HG03432 (cell line): Measurements from ENCODE around the gene SH3PXD2A.
A peak's percentile ranks its signal among the peaks of the same experiment; 100 is the strongest.
"Not testable (repeated sequence)": the region's sequence is repeated elsewhere in the genome, so short reads cannot be mapped to it uniquely, and the experiment has no call there.

Experiments used
- ATAC-seq: cut with Tn5 transposase; IDR thresholded peaks from one replicate; pipeline ENCODE4 v1.9.1; 2021; ENCODE audit warnings: mild to moderate bottlenecking, moderate library complexity; ENCODE audit not compliant: unreplicated experiment

Gene SH3PXD2A

DNA sequence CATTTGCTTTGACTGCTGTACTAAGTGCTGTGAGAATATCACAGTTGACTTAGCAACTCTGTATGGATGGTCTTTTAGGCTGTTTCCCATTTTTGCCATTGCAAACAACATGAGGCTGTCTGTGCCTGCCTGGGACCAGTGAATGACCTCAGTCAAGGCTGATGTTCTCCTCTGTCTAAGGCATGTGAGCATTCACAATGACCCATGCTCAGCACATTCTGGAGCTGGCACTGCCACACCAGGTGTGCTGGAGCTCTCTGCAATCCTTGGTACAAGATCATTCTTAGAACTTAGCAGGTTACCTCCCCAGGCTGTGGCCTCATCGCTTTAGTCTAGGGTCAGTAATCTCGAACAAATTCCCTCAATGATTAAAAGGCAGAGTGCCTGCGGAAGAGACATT lies 61.9 kb downstream of the SH3PXD2A start:
- no peak for ATAC-seq

DNA sequence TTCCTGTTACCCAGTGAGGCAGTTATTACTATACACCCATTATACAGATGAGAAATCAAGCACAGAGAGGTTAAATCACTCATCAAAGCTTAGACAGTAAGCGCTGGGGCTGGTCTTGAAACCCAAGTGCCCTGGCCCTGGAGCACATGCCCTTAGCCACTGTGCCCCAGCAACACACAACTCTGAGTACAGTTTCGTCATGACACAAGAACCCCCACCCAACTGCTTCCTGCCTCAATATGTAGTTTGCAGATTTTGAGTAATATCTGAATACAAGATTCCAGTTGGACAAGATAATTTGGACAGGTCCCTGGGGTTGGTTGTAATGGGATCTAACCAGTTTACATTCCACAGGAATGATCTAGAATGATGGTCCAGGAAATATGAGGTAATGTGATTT lies 62.8 kb downstream of the SH3PXD2A start:
- ATAC-seq: no peak

DNA sequence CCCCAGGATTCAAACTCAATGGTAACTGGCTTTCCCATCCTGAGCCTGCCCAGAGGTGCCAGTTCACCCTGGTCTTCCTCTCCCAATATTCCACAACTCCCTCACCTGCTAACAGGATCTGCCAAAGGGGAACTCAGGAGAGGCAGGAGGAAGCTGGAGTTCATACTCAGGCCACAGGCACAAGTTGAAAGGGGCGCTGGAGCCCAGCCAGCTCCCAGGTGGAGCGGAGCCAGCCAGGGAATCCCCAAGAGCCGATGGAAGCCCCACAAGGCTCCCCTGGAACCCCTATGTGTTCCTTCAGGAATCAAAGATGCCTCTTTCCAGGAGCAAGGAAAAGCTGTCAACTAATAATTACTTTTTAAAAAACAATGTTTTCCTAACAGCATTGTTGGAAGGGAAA lies 63.5 kb downstream of the SH3PXD2A start:
- no peak for ATAC-seq

DNA sequence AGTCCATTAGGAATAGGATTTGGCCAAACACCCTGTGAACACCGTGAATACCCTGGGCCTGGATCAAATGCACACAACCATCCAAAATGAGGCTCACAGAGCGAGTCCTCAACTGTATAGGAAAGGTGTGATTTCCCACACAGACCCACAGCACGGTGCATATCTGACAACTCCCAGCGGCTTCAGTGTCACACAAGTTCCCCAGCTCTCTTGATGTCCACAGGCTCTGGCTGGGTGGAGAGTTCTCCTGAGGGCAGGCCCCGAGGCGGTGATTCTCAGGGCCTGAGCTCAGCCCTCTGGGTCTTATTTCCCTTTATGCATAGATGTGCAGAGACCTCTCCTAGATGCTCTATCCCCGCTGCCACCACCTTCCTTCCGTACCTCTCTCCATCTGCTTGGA lies 64.1 kb downstream of the SH3PXD2A start:
- ATAC-seq: no peak

DNA sequence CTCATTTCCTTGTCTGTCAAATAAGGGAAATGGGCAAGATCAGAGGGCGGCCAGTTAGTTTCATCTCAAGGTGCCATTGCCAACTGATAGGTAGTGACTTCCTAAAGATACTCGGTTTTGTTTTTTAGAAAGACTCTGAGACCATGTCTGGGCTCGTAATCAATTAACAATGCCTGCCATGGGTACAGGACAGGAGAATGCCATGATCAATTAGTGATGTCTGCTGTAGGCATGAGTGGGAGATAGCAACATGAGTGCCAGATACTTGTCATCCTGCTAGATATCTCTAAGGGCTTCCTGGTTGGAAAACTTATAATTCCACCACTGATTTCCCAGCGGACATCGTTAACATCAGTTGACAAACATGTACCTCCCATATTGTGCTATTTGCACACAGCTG lies 64.8 kb downstream of the SH3PXD2A start:
- no peak for ATAC-seq

DNA sequence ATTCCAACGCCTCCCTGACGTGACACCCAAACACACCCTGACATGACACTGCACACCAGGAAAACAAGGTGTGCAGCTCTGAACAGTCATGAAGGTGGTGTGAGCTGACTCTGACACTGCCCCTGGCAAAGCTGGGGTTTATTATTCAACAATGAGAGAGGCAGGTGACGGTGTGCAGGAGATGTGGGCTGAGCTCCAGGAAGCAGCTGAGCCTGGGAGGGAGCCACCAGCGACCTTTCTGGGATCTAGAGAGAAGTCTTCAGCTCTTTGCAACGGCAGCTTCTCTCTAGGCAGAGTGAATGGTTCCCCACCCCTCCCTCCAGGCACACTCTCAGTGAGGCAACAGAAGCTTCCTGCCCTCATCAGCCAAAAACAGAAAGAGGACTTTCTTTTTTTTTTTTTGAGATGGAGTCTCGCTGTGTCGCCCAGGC lies 65.6 kb downstream of the SH3PXD2A start:
- no peak for ATAC-seq

DNA sequence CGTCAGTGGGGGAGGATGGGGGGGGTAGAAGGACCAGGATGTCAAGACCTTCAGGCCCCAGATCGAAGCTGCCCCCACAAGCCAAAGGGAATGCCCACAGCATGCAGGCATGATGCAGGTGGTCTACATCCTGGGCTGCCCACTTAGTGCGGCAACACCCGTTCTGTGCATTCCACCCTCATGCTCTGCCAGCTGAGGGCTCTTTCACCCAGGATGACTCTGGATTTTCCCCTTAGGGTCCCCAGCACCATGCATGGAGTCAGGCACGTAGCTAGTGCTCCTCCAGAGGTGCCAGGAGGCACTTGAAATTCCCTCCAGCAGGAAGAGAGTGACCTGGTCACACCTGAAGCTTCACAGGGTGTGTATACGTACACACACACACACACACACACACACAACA lies 66.2 kb downstream of the SH3PXD2A start:
- ATAC-seq: no peak

DNA sequence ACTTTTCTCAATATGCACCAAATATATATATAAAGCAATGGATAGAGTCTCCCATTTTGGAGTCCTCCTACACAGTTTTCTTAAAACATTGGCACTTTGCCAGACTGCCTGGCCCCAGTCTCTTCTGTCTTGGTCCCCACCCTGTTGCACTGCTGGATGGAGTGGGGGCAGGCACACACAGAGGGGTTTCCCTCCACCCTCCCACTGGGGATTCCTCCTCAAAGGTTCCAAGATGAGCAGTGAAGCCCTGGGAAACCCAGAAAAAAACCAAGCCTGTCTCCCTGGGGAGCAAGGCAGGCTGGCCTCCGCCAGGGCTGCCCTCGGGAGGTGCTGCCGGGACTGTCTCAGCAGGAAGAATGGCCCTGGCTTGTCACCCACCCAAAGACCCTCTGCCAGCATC lies 68.0 kb downstream of the SH3PXD2A start:
- no peak for ATAC-seq

DNA sequence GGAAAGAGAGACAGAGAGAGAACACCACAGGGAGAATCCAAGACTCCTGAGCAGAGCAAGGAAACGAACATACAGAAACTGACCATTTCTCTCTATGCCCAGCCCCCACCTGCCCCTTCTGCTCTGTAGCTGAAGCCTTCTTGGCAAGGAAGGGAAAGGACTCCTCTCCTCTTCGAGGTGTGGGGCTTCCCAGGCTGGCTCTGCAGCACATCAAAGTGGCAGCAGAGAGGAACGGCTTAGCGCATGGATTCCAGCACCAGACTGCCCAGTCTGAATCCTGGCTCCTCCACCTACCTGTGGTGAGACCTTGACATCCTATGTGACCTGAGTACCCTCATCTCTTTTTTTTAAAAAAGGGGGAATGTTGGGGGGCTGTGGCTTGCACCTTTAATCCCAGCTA lies 69.4 kb downstream of the SH3PXD2A start:
- ATAC-seq: no peak

DNA sequence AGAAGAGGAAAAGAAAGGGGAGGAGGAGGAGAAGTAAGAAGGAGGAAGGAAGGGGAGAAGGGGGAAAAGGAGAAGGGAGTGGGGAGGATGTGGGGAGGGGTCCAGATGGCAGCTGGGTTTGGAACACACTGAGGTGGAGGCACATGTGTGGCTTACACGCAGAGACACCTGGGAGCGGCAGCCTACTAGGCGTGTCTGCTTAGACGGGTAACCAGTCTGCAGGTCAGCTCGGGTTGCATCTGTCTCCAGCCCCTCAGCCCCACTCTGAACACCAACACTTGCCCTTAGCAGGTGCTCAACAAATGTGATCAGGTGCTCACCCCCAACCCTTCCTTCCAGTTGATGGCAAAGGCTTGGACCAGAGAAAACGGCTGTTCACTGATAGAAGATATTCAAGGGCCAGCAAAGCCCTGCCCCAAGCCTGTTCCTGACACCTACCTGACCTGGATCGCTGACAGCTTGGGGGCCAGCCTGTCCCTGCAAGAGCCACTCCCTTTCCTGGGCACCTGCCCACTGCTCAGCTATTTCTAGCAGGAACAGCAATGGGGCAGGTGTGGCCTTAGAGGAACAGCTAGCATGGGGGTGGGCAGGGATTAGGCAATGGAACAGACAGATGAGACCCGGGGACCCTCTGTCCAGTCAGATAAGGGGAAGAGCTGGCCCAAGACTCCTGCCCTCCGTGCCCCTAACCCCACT lies 70.5 kb downstream of the SH3PXD2A start:
- no peak for ATAC-seq

DNA sequence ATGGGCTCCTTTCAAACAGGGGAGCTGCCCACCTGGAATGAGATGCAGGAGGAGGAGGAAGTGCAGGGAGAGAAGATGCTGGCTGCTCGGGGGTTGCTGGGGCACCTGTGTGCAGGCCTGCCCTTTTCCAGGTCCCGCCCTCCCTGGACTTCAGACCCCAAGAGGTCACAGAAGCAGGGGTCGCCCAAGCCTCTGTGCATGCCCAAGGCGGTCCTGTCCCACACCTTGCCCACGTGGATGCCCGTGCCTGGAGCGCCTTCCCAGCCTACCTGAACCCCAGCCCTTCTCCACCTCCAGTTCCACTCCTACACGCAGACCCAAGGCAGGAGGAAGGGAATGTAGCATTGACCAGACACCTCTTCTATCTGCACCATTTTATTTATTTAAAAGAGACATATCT lies 71.3 kb downstream of the SH3PXD2A start:
- ATAC-seq: no peak

DNA sequence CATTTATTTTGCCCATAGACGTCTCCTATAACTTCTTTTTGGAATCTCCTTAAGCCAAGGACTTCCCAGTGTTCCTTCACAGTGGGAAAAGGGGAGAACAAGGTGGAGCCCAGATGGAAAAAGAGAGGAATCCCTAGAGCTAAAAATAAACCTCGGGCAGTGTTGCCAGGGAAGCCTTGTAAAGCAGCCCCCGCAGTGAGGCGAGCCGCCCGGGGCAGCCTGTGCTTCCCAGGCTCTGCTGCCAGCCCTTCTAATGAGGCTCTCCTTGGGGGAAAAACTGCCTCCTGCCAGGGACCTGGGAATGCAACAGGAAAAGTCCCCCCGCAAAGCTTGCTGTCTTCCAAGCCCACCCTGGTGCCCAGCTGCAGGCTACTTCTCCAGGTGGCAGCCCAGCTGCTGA lies 71.7 kb downstream of the SH3PXD2A start:
- no peak for ATAC-seq

DNA sequence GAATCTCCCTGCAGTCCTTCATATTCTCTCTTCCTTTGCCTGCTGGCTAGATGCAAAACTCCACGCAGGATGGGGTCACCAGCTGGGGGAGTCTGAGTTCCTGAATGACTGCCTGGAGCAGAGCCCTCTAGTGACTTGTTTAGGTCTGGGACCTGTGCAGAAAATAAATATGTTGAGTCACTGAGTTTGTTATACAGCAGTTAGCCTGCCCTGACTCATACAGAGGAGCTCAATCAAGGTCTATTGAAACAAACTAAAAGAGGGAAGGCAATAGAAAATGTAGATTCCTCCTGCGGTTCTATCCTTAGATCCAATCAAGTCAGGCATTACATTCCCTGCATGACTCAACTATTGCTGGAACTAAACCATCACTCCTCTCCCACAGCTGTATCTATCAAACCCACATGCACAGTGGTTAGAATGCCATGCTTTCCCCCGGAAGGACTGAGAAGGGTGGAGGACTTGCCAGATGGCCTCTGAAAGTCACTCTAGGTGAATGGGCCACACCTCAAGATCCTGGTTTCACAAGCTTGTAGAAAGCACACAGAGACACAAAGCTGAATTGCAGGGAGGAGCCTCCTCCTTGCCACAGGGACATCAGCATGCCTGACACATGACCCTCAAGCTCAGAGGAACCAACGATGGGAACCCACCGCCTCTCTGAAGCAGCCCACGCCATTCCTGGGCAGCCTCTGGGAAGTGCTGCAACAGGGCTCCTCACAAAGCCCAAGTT lies 73.9 kb downstream of the SH3PXD2A start:
- ATAC-seq: no peak

DNA sequence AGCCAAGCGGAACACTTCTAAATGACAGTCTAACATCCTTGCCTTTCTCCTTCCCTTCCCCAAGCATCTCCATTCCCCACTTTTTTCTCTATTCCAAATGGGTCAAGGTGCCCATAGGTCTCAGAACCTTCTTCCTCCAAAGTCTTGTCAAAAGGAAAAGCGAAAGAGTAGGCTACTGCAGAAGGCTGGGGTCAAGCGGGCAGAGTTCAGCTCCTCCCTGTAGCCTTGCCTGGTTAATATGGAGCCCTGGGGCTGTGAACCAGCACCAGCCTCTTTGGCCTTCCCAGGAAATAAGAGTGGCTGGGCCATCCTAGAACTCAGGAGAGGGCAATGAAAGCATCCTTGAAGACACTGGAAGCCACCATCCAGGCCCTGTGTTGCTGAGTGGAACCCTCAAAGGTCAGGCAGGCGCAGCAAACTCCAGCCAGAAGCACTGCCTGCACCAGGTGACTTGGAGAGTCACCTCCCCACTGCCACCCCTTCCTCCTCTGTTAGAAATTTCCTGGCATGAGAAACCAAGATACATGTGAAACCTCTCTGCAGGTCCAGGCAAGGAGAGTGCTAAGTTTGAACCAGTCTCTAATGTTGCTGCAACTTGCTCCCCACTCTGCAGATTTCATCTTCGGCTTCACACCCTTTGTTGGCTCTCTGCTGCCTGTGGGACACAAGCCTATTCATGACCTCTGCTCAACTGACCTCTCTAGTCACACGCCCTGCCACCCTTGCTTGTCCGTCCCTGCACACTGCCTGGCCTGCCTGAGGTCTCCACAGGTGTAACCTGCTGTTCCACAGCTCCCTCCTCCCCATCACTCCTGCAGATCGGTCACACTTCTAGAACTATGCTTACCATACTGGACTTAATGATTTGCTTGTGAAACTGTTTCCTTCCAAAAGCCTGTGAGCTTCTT lies 74.9 kb downstream of the SH3PXD2A start:
- no peak for ATAC-seq

DNA sequence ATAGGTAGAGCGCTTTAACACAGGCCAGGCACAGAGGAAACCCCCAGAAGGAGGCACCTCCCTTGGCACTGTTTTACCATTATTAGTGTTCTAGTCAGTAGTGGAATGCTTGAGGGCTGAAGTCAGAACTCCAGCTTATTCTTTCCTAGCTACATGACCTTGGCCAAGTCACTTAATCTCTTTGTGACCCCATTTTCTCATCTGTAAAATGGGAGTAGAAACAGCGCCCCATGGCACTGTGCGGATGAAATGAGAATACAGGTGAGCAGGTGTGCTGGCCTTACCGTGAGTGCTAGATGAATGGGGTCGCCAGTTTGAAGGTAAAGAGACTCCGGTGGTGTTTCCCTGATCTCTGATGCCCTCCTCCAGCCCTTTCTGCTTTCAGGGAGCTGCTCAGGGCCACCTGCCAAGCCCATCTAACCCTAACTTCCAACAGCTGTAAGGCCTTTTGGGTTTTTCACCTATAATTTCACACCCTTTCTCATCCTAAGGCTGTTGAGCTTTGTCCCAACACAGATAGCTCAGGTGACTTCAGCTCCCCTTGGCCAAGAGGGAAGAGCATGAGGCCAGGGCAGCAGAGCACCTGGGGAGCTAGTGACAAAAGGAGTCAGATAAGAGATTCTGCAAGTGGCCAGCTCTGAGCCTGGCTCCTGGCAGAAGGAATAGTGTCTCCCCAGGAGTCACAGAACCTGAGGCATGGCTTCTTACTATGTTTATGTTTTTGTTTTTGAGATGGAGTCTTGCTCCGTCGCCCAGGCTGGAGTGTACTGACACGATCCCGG lies 76.8 kb downstream of the SH3PXD2A start:
- no peak for ATAC-seq

DNA sequence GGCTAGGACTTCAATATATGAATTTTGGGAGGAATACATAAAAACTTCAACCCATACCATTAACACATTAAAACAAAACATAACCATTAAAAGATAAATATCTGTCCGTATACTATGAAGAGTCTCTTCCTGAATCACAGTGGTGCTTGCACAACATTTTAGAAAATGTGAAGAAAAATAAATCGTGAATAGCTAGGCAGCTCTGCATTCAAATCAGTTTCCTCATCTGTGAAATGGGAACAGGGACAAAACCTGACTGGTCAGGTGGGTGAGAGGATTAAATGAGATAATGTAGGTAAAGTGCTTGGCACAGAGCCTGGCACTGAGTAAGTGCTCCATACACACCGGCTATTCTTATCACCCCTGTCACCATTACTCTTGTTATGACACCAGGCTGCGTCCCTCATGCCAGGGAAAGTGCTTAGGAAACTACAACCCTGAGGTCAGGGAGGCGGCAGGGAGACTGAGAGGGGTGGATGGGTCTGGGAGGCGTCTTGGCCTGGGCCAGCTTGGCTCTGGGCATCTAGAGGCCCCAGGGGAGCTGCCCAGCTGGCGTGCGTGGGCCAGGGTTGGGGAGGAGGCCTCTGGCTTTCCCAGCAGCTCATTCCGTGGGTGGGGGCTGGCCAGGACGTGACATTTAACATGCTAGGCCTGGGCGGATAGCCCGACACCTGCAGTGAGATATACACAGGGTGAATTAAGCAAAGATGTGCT lies 78.3 kb downstream of the SH3PXD2A start:
- ATAC-seq: peak; percentile 48

DNA sequence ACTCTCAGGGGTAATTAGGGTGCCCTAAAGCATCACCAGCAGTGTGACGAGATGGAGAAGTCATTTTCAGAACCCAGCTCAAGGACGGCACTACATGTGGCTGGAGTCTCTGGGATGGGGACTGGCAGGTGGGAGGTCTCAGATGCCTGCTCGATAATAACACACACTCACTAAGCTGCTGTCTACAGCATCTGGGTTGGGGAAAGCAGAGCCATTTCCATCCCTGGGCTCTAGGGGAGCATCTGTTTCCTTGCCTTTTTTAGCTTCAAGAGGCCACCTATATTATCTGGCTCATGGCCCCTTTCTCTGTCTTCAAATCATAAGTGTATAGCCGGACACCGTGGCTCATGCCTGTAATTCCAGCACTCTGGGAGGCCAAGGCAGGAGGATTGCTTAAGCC lies 79.6 kb downstream of the SH3PXD2A start:
- ATAC-seq: no peak

DNA sequence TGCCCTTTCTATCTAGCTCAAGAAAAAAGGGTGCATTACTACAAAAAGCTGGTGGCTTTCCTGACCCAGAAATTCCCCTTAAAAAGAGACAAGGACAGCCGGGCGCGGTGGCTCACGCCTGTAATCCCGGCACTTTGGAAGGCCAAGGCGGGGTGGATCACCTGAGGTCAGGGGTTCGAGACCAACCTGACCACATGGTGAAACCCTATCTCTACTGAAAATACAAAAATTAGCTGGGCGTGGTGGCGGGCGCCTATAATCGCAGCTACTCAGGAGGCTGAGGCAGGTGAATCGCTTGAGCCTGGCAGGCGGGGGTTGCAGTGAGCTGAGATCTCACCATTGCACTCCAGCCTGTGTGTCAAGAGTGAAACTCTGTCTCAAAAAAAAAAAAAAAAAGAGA lies 82.5 kb downstream of the SH3PXD2A start:
- ATAC-seq: not testable (repeated sequence)

DNA sequence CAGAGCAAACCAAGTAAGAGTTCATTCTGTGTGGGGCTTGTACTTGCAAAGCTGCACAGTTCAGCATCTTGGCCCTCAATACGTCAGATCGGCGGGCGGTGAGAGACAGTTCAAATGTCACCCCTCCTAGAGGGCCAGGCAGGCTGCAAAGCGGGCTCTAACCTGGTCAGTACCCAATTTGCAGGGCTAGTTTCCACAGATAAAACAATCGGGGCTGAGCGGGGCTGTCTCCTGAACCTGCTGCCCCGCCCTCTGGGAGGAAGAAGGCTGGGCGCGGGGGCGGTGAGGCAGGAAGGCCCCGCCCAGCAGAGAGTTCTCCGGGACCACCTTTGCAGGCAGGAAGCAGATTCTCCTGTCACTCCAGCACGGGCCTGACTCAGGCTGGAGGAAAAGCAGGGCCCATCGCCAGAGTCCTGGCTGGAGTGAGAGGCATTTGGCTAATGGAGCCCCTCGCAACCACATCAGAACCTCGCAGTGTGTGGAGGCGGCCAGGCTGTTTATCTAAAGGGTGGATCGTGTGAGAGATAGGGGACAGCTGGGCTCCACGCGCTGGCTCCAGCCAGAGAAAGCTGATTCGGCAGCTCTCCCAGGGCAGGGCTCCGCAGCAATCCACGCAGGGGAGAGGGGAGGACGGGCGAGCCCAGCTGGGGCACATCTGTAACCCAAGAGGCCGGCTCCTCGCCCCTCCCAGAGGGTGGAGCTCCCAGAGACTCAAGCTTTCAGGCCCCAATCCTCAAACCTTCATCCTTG lies 83.1 kb downstream of the SH3PXD2A start:
- peak; percentile 86 for ATAC-seq
